ENCODE measurements around the gene FLACC1. TPM values are rescaled to one million over a fixed set of nuclear protein-coding genes. Genes with fewer than 3 reads are reported as not detected.

The FLACC1 gene
- total and polyA plus RNA-seq, 9 of the 15 experiments (the other 6 are each of a cell fraction or from before 2014, with no cell fraction given): 0.07 to 0.68 (median 0.22) TPM; not detected in 2

- TF ChIP-seq CTCFL (IDR thresholded peaks at IDR 0.05; ENCODE audit: borderline replicate concordance, insufficient read depth, low read depth, low read length, poor library complexity, severe bottlenecking): no peak
- TF ChIP-seq DEAF1 (CRISPR knock-in tag; IDR thresholded peaks at IDR 0.05): 0 out of 2 replicates have a peak, but pooled peaks have one; percentile 37
- TF ChIP-seq, protein P1, sequence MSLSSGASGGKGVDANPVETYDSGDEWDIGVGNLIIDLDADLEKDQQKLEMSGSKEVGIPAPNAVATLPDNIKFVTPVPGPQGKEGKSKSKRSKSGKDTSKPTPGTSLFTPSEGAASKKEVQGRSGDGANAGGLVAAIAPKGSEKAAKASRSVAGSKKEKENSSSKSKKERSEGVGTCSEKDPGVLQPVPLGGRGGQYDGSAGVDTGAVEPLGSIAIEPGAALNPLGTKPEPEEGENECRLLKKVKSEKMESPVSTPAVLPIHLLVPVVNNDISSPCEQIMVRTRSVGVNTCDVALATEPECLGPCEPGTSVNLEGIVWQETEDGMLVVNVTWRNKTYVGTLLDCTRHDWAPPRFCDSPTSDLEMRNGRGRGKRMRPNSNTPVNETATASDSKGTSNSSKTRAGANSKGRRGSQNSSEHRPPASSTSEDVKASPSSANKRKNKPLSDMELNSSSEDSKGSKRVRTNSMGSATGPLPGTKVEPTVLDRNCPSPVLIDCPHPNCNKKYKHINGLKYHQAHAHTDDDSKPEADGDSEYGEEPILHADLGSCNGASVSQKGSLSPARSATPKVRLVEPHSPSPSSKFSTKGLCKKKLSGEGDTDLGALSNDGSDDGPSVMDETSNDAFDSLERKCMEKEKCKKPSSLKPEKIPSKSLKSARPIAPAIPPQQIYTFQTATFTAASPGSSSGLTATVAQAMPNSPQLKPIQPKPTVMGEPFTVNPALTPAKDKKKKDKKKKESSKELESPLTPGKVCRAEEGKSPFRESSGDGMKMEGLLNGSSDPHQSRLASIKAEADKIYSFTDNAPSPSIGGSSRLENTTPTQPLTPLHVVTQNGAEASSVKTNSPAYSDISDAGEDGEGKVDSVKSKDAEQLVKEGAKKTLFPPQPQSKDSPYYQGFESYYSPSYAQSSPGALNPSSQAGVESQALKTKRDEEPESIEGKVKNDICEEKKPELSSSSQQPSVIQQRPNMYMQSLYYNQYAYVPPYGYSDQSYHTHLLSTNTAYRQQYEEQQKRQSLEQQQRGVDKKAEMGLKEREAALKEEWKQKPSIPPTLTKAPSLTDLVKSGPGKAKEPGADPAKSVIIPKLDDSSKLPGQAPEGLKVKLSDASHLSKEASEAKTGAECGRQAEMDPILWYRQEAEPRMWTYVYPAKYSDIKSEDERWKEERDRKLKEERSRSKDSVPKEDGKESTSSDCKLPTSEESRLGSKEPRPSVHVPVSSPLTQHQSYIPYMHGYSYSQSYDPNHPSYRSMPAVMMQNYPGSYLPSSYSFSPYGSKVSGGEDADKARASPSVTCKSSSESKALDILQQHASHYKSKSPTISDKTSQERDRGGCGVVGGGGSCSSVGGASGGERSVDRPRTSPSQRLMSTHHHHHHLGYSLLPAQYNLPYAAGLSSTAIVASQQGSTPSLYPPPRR (CRISPR knock-in tag; IDR thresholded peaks at IDR 0.05; ENCODE audit: borderline replicate concordance): no peak
- TF ChIP-seq, protein P2, sequence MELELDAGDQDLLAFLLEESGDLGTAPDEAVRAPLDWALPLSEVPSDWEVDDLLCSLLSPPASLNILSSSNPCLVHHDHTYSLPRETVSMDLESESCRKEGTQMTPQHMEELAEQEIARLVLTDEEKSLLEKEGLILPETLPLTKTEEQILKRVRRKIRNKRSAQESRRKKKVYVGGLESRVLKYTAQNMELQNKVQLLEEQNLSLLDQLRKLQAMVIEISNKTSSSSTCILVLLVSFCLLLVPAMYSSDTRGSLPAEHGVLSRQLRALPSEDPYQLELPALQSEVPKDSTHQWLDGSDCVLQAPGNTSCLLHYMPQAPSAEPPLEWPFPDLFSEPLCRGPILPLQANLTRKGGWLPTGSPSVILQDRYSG (tag; conservative IDR thresholded peaks at IDR 0.05; ENCODE audit: low read depth): no peak
Measured at GRCh38 chr2:201363857-201364560, 6.9 kb upstream of the FLACC1 start (continued).
